Mucosa of stomach (tissue), 1 donor: ENCODE data around the gene LARGE1.

Experiments used
- H3K27me3 ChIP-seq: one replicate; pipeline ENCODE4 v1.7.0; 2013; ENCODE audit warnings: mild to moderate bottlenecking, low read length; ENCODE audit not compliant: control insufficient read depth, insufficient read depth
- H3K36me3 ChIP-seq: one replicate; pipeline ENCODE4 v1.7.0; 2013; ENCODE audit warnings: low read length; ENCODE audit not compliant: control insufficient read depth, insufficient read depth
- H3K4me1 ChIP-seq: one replicate; pipeline ENCODE4 v1.7.0; 2013; ENCODE audit warnings: mild to moderate bottlenecking, low read length; ENCODE audit not compliant: control insufficient read depth, insufficient read depth
- H3K4me3 ChIP-seq: one replicate; pipeline ENCODE4 v1.7.0; 2013; ENCODE audit warnings: low read length
- H3K9ac ChIP-seq: one replicate; pipeline ENCODE4 v1.7.0; 2013; ENCODE audit warnings: mild to moderate bottlenecking, low read length, moderate library complexity
- H3K9me3 ChIP-seq: one replicate; pipeline ENCODE4 v1.7.0; 2013; ENCODE audit warnings: mild to moderate bottlenecking, low read length, moderate library complexity; ENCODE audit not compliant: control insufficient read depth
- donor health status: Pancreatic carcinoma.

LARGE1 gene

GRCh38 chr22:33680632-33681031, 239.6 kb downstream of the LARGE1 start:
- H3K4me1 ChIP-seq = no peaks in the 10 kb centered on the region
- H3K9ac ChIP-seq = no peak overlapping the region
- no peak overlapping the region for H3K4me3 ChIP-seq
- H3K36me3 ChIP-seq = no peaks in the 10 kb centered on the region
- no peaks in the 10 kb centered on the region for H3K9me3 ChIP-seq
- H3K27me3 ChIP-seq = no peaks in the 10 kb centered on the region

DNA sequence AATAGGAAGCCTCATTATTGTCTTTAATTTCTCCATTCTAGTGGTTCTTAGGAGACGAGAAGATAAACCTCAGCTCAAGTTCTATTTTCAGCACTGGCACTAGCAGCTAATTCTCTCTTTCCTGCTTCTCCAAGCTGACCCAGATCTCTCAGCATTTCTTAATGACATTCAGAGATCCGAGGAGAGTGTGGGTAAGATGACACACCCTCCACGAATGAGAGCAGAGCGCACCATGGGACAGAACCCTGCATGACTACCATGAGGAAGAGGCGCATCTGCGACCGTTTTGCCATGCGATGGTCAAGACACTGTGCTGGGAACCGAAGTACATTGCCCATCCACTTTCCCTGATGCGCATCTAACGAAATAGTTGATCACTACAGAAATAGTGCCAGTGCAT, 241.8 kb downstream of the LARGE1 start:
- no peak overlapping the region for H3K9ac ChIP-seq
- no peak overlapping the region for H3K4me3 ChIP-seq
- H3K4me1 ChIP-seq = no peaks in the 10 kb centered on the region
- H3K36me3 ChIP-seq = no peaks in the 10 kb centered on the region
- no peaks in the 10 kb centered on the region for H3K27me3 ChIP-seq
- H3K9me3 ChIP-seq = no peaks in the 10 kb centered on the region

DNA sequence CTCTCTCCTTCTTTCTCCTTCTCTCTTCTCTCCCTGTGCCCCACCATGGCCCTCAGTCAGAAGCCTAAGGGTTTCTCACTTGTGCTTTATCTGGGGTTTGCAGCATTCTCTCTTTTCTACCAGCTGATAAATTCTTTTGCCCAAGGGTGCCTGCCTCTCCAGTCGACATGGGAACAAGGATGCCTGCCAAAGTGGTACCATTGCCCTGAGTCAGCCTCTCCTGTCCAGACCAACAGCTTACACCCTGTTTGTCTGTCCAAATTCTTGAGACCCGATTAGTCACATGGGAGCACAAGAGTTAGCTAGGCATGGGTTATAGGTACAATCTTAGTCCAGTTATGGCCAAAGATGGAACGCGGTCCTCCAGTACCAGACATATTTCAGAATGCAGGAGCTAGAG, 242.7 kb downstream of the LARGE1 start:
- Histone ChIP-seq H3K9me3 (no peaks in the 10 kb centered on the region), H3K4me1 (no peaks in the 10 kb centered on the region), H3K36me3 (no peaks in the 10 kb centered on the region), H3K4me3 (no peak overlapping the region), H3K27me3 (no peaks in the 10 kb centered on the region), H3K9ac (no peak overlapping the region)

- no peaks in the 10 kb centered on the region for H3K4me1 ChIP-seq
- no peaks in the 10 kb centered on the region for H3K27me3 ChIP-seq
- no peak overlapping the region for H3K4me3 ChIP-seq
- H3K9me3 ChIP-seq = no peaks in the 10 kb centered on the region
- no peak overlapping the region for H3K9ac ChIP-seq
- H3K36me3 ChIP-seq = no peaks in the 10 kb centered on the region
Observed at GRCh38 chr22:33674357-33674756, 245.9 kb downstream of the LARGE1 start.

- H3K27me3 ChIP-seq = no peaks in the 10 kb centered on the region
- H3K36me3 ChIP-seq = no peaks in the 10 kb centered on the region
- no peak overlapping the region for H3K9ac ChIP-seq
- H3K4me3 ChIP-seq = no peak overlapping the region
- H3K4me1 ChIP-seq = peaks cover 5% of the 10 kb centered on the region
- H3K9me3 ChIP-seq = no peaks in the 10 kb centered on the region
Observed at GRCh38 chr22:33669746-33670145, 250.5 kb downstream of the LARGE1 start.

DNA sequence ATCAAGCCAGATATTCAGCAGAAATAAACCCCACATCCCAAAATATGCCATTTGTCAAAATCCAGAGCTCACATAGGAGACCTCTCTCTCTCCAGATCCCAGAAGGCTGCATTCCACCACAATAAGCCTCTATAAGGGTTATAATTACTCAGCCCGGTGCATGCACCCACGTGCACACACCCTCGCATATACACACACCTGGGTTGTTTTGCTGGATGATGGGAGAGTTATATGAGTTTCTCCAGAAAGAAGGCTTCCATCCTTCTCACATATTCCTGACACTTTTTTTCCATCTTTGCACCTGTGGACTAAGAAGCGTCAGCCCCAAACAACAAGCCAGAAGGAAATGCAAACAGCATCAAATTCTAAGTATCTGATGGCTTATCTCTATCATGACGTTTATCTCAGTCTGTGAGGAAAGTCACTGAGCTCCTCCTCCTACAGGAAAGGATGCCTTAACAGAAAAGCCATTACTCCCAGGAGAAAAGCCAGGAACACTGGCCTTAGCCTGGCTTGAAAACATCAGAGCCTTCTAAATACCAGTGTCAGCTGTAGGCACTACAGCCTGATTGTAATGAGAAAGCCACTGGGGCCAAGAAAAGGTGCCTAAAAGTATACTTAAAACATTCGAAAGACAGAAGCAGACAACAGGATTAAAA, 253.2 kb downstream of the LARGE1 start:
- no peak overlapping the region for H3K9ac ChIP-seq
- H3K27me3 ChIP-seq = no peaks in the 10 kb centered on the region
- H3K4me1 ChIP-seq = peaks cover 5% of the 10 kb centered on the region
- no peak overlapping the region for H3K4me3 ChIP-seq
- no peaks in the 10 kb centered on the region for H3K9me3 ChIP-seq
- no peaks in the 10 kb centered on the region for H3K36me3 ChIP-seq

GRCh38 chr22:33666279-33666960, 253.9 kb downstream of the LARGE1 start:
- Histone ChIP-seq H3K4me1 (peaks cover 5% of the 10 kb centered on the region), H3K36me3 (no peaks in the 10 kb centered on the region), H3K27me3 (no peaks in the 10 kb centered on the region), H3K9ac (no peak overlapping the region), H3K9me3 (no peaks in the 10 kb centered on the region), H3K4me3 (no peak overlapping the region)

DNA sequence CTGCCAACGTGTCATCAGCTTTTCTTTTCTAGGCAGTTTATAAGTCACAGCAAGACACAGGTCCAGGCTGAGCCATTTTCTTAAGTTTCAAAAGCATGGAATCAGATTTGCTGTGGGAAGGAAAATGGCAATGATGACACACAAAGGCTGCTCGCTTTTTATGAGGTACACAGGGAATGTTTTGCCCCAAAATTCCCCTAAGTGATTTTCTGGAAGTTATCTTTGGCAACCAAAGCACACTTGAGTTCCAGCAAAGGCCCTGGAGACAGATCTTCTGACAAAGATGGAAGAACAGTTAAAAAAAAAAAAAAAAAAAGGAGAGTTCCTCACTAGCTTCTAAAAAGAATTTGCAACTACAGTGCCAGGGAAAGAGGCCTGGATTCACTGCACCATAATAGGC, 260.8 kb downstream of the LARGE1 start:
- Histone ChIP-seq H3K9ac (no peak overlapping the region), H3K9me3 (no peaks in the 10 kb centered on the region), H3K4me1 (no peaks in the 10 kb centered on the region), H3K4me3 (no peak overlapping the region), H3K36me3 (no peaks in the 10 kb centered on the region), H3K27me3 (no peaks in the 10 kb centered on the region)

- H3K36me3 ChIP-seq = no peaks in the 10 kb centered on the region
- H3K27me3 ChIP-seq = no peaks in the 10 kb centered on the region
- no peak overlapping the region for H3K4me3 ChIP-seq
- peaks cover under 1% of the 10 kb centered on the region for H3K4me1 ChIP-seq
- no peaks in the 10 kb centered on the region for H3K9me3 ChIP-seq
- H3K9ac ChIP-seq = no peak overlapping the region
Observed at GRCh38 chr22:33658775-33659174, 261.5 kb downstream of the LARGE1 start.

DNA sequence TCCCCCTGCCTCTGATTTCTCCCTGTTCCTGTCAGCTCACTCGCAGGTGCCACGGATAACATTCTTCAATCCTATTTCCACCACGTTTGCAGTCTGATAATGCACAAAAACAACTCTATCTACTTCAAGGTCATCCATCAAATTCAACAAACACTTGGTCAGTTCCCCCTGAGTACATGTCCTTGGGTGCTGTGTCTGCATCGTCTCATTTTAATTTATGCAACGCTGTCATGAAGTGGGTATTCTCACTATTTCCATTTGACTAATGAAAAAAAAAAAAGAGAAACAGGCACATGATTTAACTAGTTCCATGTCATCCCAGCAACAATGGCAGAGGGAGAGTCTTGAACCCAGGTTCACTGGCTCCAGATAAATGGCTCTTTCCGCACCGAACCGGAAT, 262.6 kb downstream of the LARGE1 start:
- Histone ChIP-seq H3K9me3 (no peaks in the 10 kb centered on the region), H3K36me3 (no peaks in the 10 kb centered on the region), H3K4me3 (no peak overlapping the region), H3K27me3 (no peaks in the 10 kb centered on the region), H3K9ac (no peak overlapping the region), H3K4me1 (peaks cover 11% of the 10 kb centered on the region)

- Histone ChIP-seq H3K9ac (no peak overlapping the region), H3K9me3 (no peaks in the 10 kb centered on the region), H3K4me3 (no peak overlapping the region), H3K27me3 (no peaks in the 10 kb centered on the region), H3K36me3 (no peaks in the 10 kb centered on the region), H3K4me1 (peaks cover 12% of the 10 kb centered on the region)
Observed at GRCh38 chr22:33656808-33657628, 263.3 kb downstream of the LARGE1 start.

DNA sequence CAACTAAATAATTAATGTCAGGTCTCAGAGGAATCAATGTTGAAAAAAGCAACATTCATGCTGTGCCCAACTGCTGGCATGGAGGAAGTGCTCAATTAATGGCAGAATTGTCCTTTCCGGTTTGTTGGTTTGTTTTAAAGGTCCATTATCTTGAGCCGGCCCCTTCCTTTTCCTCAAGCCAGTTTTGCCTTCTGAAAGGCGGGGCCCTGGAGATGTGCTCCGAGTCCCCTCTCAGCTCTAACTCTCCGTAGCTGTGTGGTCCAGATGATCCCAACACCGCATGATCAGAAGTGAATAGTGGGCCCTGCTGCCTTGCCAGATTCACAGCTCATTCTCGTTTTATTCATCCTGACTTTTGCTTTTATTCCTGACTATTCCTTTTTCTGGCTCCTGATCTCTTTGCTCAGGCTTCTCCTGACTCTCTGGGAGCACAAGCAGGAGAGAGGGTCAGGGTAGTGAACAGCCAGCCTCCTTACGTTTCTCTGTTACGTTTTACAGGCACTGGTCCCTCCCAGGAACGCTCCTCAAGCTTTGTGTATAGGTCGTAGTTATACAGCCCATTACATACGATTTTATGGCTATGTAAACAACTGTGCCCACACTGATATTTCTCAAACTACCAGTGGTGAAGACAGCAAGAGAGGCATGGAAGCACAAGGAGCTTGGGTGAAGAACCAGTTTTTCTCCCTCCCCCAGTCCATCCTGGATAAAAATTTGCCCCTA, 265.9 kb downstream of the LARGE1 start:
- Histone ChIP-seq H3K9me3 (no peaks in the 10 kb centered on the region), H3K4me3 (no peak overlapping the region), H3K27me3 (no peaks in the 10 kb centered on the region), H3K4me1 (peaks cover 12% of the 10 kb centered on the region), H3K36me3 (no peaks in the 10 kb centered on the region), H3K9ac (no peak overlapping the region)
